Measurements from ENCODE around the gene EIF1AD.

- TF ChIP-seq CTCF (IDR thresholded peaks at IDR 0.05) (no peak), POLR2A (IDR thresholded peaks at IDR 0.05) (no peak)
These were observed 35.4 kb upstream of the EIF1AD start for GRCh38 chr11:66037327-66037726.
